UCSD-AML1 (cell line): Measurements from ENCODE around the gene ZDHHC14.
"Not testable (repeated sequence)": the region's sequence is repeated elsewhere in the genome, so short reads cannot be mapped to it uniquely, and the experiment has no call there.

Source experiments
- DNase-seq: peaks from one replicate; lab custom pipeline; 2025; ENCODE audit not compliant: unreplicated experiment; lab: John Stamatoyannopoulos, UW

The ZDHHC14 gene

DNA sequence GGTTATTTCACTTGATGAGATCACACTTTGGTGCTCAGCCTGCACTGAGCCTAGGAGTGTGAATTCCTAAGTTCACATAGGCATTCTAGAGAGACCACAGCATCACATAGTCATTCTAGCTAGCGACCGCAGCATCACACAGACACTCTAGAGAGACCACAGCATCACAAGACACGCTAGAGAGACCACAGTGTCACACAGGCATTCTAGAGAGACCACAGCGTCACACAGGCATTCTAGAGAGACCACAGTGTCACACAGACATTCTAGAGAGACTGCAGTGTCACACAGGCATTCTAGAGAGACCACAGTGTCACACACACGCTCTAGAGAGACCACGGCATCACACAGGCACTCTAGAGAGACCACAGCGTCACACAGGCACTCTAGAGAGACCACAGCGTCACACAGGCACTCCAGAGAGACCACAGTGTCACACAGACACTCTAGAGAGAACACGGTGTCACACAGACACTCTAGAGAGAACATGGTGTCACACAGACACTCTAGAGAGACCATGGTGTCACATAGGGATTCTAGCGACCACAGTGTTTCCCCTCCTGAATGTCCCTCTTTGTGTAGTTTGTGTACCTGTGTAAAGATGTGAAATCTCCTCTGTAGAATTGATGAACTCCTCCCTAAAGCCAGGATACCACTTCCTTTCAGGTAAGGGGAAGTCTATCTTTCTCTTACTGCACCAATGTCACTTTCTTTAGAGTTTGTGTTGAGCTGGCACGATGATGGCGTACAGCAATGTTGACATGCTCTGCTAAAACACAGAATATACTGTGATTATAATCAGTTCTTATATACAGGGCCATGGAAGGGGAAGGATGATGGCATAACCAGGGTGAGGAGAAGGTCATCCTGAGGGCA, 169.4 kb downstream of the ZDHHC14 start:
- DNase-seq: no peak

DNA sequence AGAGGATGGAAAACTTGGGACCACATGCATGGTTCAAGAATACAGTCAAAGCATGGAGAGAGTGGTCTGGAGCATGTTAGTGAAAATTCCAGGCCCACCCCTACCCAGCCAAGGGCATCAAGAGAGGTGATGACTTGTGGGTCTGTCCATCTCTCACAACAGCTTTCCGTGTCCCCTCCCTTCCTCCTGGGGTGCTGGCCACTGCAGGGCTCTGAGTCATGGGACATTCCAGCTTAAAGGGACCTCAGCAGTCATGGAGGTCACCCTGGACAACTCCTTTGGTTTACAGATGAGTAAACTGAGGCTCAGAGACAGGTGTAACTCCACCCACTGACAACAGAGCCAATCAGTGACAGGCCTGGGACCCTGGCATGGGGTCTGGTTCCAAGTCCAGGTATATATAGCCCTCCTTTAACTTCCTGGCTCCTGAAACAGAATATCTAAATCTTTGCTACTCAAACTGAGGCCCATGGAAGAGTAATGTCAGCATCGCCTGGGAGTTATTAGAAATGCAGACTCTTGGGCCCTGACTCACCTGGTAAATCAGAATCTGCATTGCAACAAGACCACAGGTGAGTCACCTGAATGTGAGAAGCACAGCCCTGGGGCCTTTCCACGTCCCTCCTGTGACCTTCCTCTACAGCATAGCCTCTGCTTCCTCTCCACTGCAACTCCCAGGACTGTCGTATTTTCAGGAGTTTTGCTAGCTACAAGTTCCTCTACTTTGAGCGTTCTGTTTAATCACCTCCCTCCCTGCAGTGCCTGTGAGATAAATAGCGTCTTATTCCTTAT, 170.2 kb downstream of the ZDHHC14 start:
- DNase-seq: no peak

DNA sequence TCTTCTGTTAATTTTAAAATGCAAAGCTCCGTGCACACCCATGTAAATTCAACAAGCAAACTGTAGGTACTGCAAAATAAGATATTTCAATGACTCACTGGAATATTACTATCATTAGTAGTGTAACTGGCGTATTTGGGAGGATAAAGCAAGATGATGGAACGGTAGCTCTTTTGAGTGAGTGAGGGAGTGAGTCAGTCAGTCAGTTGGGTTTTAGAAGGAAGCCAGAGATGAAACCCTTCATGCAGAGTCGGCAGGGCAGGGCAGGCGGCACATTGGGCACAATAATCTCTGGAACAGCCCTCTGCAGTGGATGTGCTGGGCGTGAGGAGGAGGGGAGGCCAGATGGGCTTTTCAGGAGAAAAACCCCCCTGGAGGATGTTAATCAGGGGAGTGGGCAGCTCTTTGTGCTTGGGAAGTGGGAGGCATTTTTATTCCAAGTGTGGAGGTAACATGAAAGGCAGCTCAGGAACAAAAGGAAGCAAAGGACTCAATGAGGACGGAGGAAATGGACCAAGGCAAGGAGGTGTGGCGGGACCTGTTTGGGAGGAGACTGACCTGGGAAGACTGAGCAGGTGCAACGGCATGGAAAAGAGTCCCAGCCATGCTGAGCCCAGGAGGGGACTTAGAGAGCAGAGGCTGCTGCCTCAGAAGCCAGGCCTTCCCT, 171.2 kb downstream of the ZDHHC14 start:
- DNase-seq: no peak

DNA sequence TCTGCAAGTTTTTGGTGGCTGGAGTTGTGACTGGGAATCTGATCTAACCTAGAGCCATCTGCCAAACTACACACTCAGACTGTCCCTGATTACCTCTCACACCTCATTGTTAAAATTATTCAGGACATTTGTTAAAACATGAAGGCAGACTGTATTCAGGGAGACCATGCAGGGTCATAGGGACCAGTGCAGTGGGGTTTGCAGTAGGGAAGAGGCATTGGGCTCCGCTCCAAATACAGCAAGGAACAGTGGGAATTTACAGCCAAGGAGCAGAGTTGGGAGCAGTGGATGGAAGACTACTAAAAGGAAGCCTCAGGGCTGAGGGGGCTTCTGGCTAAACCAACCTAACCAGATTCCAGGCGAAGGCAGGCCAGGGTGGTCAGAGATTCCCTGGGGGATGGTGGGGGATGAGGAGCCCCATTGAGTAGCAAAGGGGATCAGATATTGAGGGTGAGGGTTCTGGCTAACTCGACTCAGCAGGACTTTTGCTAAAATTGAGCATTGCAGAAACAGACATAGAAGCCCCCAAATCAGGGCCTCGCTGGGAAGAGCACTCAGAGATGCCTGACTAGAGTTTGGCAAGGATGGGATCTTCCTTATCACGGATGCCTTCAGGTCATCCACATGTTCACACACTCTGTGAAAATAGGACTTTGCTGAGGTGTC, 172.0 kb downstream of the ZDHHC14 start:
- DNase-seq: no peak

DNA sequence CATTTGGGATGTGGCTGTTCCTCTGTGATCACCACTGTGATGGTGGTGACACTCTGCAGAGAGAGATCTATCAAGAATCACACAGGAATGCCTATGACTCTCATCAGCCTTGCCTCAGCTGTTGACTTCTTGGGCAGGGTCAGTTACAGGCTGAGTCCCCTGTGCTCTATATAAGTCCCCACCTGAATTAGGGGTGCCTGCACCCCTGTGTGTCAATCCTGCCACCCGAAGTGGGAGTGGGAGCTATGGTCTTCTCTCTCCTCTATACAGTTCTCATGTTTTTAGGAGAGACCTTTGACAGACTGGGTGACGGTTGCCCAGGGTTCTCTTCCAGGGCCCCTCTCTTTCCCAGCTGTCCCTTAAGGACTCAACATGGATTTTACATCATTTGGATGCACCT, 173.8 kb downstream of the ZDHHC14 start:
- no peak for DNase-seq

DNA sequence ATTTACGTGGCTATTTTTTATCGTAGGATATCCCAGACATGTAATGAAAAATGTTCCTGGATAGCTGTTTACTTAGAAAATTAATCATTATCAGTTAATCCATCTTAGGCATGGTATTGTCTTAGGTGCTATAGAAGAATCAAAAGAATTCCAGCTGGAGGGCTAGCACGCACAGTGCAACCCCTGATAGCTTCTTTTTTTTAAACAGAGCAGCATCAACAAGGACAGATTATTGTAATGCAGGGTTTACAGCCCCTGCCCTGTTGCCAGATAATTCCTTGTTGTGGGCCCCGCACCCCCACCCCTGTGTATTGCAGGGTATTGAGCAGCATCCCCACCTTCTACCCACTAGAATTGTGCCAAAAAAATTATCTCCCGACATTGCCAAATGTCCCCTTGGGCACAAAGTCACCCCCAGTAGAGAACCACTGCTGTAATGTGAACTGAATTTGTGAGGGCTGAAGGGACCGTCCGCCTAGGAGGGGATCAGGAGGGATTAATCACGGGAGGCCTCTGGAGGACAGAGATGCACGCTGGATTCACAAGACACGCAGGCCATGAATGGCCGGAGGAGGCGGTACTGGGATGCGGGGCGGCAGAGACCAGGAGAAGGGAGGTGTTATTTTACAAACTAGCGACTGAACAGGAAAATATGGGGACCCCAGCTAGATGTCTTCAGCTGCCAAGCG, 174.6 kb downstream of the ZDHHC14 start:
- no peak for DNase-seq

DNA sequence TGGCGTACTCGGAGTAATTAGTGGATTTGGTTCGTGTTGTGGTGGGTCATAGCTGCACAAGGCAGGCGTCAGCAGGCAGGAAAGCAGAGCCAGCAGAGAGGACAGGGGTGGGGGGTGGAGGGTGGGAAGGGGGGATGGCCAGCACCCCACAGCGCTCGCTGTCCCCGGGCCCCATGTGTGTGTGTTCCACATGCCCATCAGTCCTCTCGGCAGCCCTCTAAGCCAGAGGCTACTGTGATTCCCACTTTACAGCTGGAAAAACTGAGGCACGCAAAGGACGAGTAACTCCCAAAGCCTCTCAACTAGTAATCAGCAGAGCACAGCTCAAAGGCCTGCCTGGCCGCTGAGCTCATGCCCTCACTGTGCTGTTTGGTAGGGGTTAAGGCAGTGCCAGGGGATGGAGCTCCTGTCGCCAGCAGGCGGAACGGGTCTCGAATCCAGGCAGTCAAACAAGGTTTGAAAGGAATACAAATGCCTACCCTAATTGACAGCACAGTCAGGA, 175.2 kb downstream of the ZDHHC14 start:
- no peak for DNase-seq

DNA sequence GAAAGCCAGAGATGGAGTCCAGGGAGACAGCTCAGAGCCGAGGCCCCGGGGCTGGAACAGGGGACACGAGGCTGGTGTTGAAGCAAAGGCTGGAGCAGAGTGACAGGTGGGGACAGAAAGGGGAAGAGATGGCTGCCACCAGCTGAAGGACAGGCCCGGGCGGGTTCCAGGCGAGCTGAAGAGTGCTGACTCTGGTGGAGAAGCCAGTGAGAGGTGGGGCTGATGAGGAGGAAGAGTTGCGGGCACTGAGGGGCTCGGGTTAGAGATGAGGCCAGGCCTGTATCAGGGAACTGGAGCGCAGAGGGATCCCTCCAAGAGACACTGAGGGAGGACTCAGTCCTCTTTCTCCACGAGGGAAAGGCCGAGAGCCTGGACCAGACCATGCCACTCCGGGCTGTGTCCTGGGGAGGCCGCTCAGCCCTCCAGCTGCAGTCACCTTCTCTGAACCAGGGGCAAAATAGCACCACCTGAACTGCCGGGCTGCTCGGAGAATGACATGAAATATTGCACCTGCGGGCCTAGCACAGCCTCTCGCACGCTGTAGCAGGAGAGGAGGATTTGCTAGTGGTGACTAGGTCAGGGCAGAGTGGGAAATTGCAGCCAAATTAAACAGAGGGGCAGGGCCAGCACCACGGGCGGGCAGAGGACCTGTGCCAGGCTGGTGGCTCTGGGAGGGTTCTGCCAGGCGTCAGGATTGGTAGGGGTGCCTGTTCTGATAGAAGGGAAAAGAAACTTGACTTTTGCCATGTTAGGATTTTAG, 175.9 kb downstream of the ZDHHC14 start:
- DNase-seq: no peak

DNA sequence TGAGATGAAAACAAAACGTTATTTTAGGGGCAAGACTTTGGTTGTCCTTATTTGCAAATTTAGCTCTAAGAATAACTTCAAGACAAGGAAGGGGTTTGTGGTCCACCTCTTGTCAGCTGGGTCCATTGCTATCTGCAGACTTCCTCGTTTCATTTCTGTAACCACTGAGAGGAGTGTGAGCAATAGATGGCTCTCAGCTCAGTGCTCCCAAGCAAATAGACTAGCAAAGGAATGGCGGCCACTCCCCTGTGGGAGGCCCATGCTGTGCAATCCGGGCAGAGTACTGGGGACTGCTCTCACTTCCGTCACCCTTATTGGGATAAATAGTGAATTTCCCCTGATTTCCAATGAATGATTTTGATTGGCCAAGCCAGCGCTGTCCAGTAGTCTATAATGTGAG, 176.6 kb downstream of the ZDHHC14 start:
- DNase-seq: no peak

DNA sequence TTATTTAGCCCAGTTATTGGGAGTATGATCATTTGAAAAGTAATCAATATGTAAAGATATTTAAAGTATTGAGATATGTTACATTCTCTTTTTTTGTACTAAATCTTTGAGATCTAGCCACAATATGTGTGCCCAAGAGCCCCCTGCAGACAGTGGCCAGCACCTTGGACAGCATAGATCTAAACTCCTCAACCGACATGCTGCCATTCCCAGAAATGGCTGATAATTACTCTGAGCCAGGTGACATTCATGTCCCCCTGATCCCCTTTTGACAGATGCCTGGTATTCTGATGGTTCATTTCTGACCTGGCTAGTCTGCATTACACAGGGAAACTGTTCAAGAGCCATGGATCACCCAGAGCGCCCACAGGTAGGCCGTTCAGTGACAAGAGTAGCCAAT, 177.1 kb downstream of the ZDHHC14 start:
- no peak for DNase-seq

DNA sequence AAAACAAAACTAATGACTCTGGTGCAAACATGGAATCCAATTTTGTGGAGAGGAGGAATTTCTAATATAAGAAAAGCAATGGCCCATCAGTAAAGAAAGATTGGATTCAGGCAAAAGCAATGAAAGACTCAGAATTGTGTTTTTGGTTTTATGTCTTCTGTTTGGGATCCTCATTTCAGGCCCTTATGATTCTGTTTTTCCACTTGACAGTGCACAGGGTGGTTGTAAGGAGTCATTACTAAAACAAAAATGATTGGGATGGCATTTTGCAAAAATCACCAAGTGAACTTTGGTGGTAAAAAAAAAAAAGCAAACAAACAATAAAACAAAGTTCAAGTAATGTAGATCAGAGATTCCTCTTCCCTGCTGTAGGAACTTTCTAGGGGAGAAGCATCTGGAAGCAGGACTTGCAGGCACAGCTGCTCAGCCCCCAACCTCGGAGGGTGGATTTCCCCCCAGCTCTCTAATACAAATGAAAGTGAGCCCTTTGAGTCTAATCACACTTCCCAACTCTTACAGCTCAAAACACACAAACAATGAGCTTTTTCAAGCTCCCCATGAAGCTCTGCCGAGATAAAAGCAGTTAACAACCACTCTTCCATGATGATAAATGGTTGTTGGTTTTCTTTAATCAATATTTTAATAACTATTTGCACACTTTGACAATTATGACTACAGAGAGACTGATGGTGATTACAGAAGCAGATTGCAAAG, 177.7 kb downstream of the ZDHHC14 start:
- DNase-seq: no peak

DNA sequence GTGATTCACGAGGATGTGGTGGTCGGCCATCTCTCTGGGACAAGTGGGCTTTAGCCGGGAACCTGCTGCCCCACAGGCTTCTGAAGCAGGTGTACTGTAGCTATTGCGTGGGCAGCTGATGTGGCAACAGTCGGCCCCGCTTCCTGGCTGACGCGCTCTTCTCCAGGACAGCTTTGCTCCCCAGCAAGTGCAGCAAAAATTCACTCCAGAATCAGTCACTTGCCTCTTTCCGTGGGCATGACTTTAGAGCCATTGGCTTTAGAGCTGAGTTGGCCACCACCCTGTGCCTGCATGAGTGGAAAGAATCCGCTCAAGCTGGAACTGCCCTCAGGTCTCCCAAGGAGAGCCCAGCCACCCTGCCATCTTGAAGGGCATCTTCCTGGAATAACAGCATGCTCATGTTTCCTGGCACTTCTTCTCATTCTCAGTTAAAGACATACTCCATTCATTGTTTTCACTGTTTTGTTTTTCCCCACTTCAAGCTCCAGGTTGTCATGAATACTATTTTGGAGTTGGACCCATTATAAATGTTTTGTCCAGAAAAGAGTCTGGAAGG, 178.3 kb downstream of the ZDHHC14 start:
- no peak for DNase-seq

DNA sequence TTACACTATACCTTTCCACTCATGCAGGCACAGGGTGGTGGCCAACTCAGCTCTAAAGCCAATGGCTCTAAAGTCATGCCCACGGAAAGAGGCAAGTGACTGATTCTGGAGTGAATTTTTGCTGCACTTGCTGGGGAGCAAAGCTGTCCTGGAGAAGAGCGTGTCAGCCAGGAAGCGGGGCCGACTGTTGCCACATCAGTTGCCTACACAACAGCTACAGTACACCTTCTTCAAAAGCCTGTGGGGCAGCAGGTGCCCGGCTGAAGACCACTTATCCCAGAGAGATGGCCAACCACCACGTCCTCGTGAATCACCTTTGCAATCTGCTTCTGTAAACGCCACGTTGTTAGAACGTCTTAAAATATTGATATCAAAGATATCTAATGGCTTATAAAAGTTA, 179.1 kb downstream of the ZDHHC14 start:
- not testable (repeated sequence) for DNase-seq

DNA sequence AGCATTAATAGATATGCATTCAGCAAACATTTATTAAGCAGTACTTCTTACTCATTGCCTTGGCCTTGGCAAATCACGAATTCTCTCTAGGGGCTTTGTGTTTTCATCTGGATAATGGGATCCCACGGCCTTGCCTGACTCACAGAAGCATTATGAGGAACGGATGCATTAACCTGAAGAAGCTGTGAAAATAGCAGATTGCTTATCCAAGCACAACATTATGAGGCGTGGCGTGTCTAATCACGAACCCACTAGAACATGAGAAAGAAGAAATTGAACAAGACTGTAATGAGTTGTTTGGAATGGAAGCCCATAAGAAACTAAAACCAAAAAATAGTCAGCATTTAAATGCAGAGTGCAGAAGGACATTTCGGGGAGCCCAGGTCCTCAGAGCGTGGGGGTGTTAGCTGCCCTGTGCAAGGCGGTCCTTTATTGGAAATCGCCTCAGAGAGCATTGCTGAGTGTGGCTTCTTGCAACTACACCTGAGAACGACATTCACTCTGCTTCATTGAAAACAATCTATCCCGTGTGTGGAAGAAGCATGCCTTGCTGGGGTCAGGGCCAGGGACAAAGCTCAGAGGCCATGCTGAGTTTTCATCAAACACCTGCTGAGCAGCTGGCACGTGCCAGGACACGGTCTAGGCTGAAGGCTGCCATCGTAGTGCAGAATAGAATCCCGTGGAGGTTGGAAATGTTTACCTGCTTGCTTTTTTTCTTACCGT, 179.9 kb downstream of the ZDHHC14 start:
- no peak for DNase-seq

DNA sequence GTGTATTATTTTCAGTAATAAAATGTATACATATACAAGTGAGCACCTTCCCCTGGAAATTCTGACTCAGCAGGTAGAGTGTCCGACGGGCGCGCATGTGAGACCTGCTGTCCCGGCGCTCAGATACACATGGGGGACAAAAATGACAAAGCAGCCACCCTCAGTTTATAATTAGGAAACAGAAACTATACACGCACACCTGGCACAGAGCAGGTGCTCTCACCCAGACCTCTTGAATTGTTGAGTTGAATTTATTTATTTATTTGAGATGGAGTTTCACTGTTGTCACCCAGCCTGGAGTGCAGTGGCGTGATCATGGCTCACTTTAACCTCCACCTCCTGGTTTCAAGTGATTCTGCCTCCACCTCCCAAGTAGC, 180.4 kb downstream of the ZDHHC14 start:
- DNase-seq: no peak

DNA sequence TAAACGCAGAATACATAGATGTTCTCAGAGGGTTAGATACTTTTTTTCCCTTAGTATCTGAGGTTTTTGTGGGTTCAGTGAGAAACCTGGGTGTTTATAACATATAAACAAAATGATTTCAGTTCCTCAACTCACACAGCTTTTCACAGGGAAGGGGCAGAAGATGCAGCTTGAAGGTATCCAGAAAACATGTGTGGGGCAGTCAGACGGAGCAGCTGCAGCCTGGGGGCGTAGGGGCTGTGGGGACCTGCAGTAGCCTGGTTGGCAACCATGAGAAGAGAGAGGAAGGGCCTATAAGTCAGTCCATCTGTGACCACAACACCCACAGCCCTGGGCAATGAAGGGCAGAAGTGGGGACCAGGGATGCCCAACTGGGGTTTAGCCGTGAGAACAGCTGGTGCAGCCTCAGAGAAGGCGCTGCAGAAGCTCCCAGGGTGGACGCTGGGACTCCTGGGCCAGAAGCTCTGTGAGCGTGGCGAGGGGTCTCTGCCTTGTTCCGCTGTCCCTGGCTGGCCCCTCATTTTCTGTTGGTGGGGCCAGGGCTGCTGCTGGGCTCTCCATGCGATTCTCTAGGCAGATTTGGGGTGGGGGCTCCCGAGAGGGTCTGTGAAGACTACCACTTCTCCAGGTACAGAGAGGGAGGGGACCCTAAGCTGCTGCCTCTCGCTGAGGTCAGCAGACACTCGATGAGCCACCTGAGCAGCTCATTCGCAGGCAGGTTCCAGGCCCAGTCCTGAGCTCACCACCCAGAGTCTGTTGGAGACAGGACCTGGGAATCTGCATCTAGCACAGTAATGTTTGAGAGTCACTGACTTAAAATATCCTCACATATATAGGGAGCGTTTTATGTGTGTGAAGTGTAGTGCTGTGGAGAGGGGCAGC, 181.2 kb downstream of the ZDHHC14 start:
- no peak for DNase-seq

DNA sequence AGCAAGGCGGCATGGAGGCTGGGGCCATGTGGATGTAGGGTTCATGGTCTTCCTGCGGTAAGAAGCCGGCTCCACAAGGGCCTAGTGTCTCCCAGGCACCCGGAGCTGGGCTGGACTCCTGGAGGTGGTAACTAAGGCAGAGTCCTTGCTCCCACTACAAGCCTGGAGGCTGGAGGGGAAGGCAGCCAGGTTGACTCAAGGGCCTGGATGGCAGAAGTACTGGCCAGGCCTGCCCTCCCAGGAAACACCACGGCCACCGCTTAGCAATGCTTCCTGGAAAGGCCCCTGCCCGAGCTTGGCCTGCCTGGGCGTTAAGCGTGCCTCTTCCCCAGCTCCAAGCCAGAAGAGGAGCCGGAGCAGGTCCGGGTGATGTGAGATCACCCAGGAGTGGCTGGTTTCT, 182.0 kb downstream of the ZDHHC14 start:
- no peak for DNase-seq
